T-cell (primary cell): ENCODE results near the gene ALPL. TPM values are rescaled to one million over a fixed set of nuclear protein-coding genes. Genes with fewer than 3 reads are reported as not detected.

Experiments used
- ATAC-seq, 4 experiments: fragments of 200-7000 bp in 3 of 4; fragments of 150-1000 bp in 1 of 4; cut with Tn5 transposase; replicated peaks in 1 of 4; 1 replicate in 3 of 4; 2 replicates in 1 of 4; pipeline ENCODE4 v1.10.0; 2021; ENCODE audit warnings: moderate library complexity in 3 of 4, mild to moderate bottlenecking in 2 of 4, moderate number of reproducible peaks in 1 of 4
- CTCF ChIA-PET, 2 donors: fragments of 300-600 bp; sonication (Branson Sonifier 250); formaldehyde crosslinking; loops; one replicate each; lab custom pipeline; 2022; ENCODE audit warnings: antibody characterized with exemption in 2 of 2; lab: Charles Lee
- POLR2A ChIA-PET, 2 donors: fragments of 300-600 bp; sonication (Branson Sonifier 250); formaldehyde crosslinking; loops; one replicate each; lab custom pipeline; 2022; ENCODE audit warnings: antibody characterized with exemption in 2 of 2; lab: Charles Lee
- DNase-seq, 35 experiments: peaks; one replicate each; pipeline versions ENCODE4 v3.0.0 to v3.0.0-alpha.2; 2013 to 2023
- H3K27ac ChIP-seq: one replicate; pipeline ENCODE4 v1.5.1; 2013; ENCODE audit warnings: low read length
- H3K27me3 ChIP-seq, 2 experiments: replicated peaks in 1 of 2; 1 replicate in 1 of 2; 2 replicates in 1 of 2; pipeline versions ENCODE4 v1.6.1 to v1.7.0; 2013; ENCODE audit warnings: low read length in 1 of 2, mixed read lengths in 1 of 2; ENCODE audit not compliant: control insufficient read depth in 2 of 2, insufficient read depth in 2 of 2; ENCODE audit errors: extremely low read depth in 1 of 2
- H3K36me3 ChIP-seq, 2 donors: 1 replicate in 1 of 2; 2 replicates in 1 of 2; pipeline versions ENCODE4 v1.6.1 to v1.7.0; 2013; ENCODE audit warnings: low read length in 1 of 2; ENCODE audit not compliant: control insufficient read depth in 2 of 2, insufficient read depth in 1 of 2; ENCODE audit errors: extremely low read depth in 1 of 2
- H3K4me1 ChIP-seq, 2 experiments: 1 replicate in 1 of 2; 2 replicates in 1 of 2; pipeline versions ENCODE4 v1.6.1 to v1.7.0; 2013; ENCODE audit warnings: low read length in 2 of 2, mixed read lengths in 1 of 2; ENCODE audit not compliant: insufficient read depth in 2 of 2, control insufficient read depth in 1 of 2; ENCODE audit errors: extremely low read depth in 1 of 2
- H3K4me3 ChIP-seq, 2 donors: 1 replicate in 1 of 2; 2 replicates in 1 of 2; pipeline versions ENCODE4 v1.5.1 to v1.7.0; 2013; ENCODE audit warnings: mild to moderate bottlenecking in 2 of 2, low read length in 1 of 2, moderate library complexity in 1 of 2; ENCODE audit not compliant: control insufficient read depth in 1 of 2; ENCODE audit errors: extremely low read depth in 1 of 2
- H3K9me3 ChIP-seq: 2 replicates; pipeline ENCODE4 v1.7.0; 2013
- H3K27ac Mint-ChIP-seq, 2 donors: one replicate each; pipeline ENCODE4 v1.8.0; 2020 to 2021; ENCODE audit warnings: mild to moderate bottlenecking in 2 of 2, mixed read lengths in 2 of 2
- H3K27me3 Mint-ChIP-seq, 2 donors: one replicate each; pipeline ENCODE4 v1.8.0; 2021 to 2022; ENCODE audit warnings: mixed read lengths in 2 of 2
- H3K36me3 Mint-ChIP-seq: one replicate; pipeline ENCODE4 v1.8.0; 2021; ENCODE audit warnings: mixed read lengths
- H3K4me1 Mint-ChIP-seq, 3 donors: one replicate each; pipeline ENCODE4 v1.8.0; 2020 to 2022; ENCODE audit warnings: mixed read lengths in 3 of 3, mild to moderate bottlenecking in 1 of 3
- H3K4me3 Mint-ChIP-seq, 3 donors: one replicate each; pipeline ENCODE4 v1.8.0; 2020 to 2022; ENCODE audit warnings: mild to moderate bottlenecking in 3 of 3, mixed read lengths in 3 of 3, moderate library complexity in 3 of 3
- H3K9me3 Mint-ChIP-seq, 3 donors: one replicate each; pipeline ENCODE4 v1.8.0; 2020 to 2022; ENCODE audit warnings: mixed read lengths in 3 of 3
- WGBS: methylation state at CpG from one replicate; pipeline ENCODE4 v1.1.5; 2013; ENCODE audit warnings: missing lambda C conversion rate; ENCODE audit not compliant: insufficient coverage; 5-methylcytosine and 5-hydroxymethylcytosine counted together
- total RNA-seq, 35 experiments: library from RNA in 6 of 35; stranded (reverse) in 6 of 35; fragments of 120-200 nt in 1 of 35; gene quantifications; one replicate each; pipeline versions ENCODE4 v1.2.1 to v1.2.4 and lab custom pipeline; 2013 to 2026

ALPL gene
- total RNA-seq, 5 donors from 2014 or later (not counting 1 experiment from before 2014, with no cell fraction given), result 0.20 to 0.44 (median 0.41) TPM; not detected in 2

- CTCF ChIA-PET, result no interaction called here
Measured at GRCh38 chr1:21596174-21596573, 87.0 kb downstream of the ALPL start.

GRCh38 chr1:21596628-21597027 lies 87.4 kb downstream of the ALPL start:
- no peak overlapping the region for H3K27ac Mint-ChIP-seq
- no peaks in the 10 kb centered on the region for H3K4me1 ChIP-seq
- H3K4me3 Mint-ChIP-seq, result no peak overlapping the region
- POLR2A ChIA-PET, result interaction anchor here in 1 of 2 donors (0.7 kb wide), 1 partner anchor 64 kb away, joined by 3 read pairs; no protein-coding TSS in a partner anchor
- WGBS, result no CpG with 5 or more reads among the region's 2 CpGs
- H3K4me1 Mint-ChIP-seq, result no peaks in the 10 kb centered on the region
- H3K36me3 Mint-ChIP-seq, result no peaks in the 10 kb centered on the region
- H3K27me3 ChIP-seq, result peaks cover 0 to 56% of the 10 kb centered on the region in 2 experiments
- H3K27me3 Mint-ChIP-seq, result peaks cover 10 to 25% of the 10 kb centered on the region in 2 donors
- no peak for DNase-seq
- CTCF ChIA-PET, result no interaction called here
- no peaks in the 10 kb centered on the region for H3K9me3 ChIP-seq
- no peak for ATAC-seq
- H3K9me3 Mint-ChIP-seq, result no peaks in the 10 kb centered on the region
- no peak overlapping the region for H3K4me3 ChIP-seq
- no peak overlapping the region for H3K27ac ChIP-seq
- no peaks in the 10 kb centered on the region for H3K36me3 ChIP-seq

More at GRCh38 chr1:21596174-21596573, 87.0 kb downstream of the ALPL start:
- POLR2A ChIA-PET, result interaction anchor here in 1 of 2 donors (0.7 kb wide), 1 partner anchor 64 kb away, joined by 3 read pairs; no protein-coding TSS in a partner anchor
- peaks cover 0 to 59% of the 10 kb centered on the region in 2 experiments for H3K27me3 ChIP-seq
- H3K9me3 ChIP-seq, result no peaks in the 10 kb centered on the region
- no peaks in the 10 kb centered on the region for H3K4me1 ChIP-seq
- no peak overlapping the region for H3K27ac Mint-ChIP-seq
- no peak overlapping the region for H3K27ac ChIP-seq
- H3K36me3 ChIP-seq, result no peaks in the 10 kb centered on the region
- WGBS, result 83% methylated on average over 6 of the region's 11 CpGs
- H3K36me3 Mint-ChIP-seq, result no peaks in the 10 kb centered on the region
- peaks cover 10 to 25% of the 10 kb centered on the region in 2 donors for H3K27me3 Mint-ChIP-seq
- H3K4me3 Mint-ChIP-seq, result no peak overlapping the region
- no peak overlapping the region for H3K4me3 ChIP-seq
- H3K9me3 Mint-ChIP-seq, result no peaks in the 10 kb centered on the region
- H3K4me1 Mint-ChIP-seq, result no peaks in the 10 kb centered on the region
- DNase-seq (no peak), ATAC-seq (no peak)

DNA sequence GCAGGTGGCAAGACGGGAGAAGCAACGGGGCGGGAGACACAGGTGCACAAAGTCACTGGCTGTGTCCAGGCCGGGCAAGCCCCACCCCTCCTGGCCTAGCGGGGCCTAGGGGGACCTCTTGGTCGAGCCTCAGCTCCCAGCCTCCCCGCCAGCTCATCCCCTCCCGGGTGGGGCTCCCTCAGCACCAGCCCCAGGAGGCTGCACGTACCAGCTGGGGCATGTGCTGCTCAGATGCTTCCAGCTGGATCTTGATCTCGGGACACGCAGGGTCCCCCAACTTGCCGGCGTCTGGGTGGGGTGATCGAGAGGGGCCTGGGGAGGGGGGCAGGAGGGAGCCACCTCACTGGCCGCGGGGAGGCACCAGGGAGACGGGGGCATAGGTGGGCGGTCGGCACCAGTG lies 88.5 kb downstream of the ALPL start:
- 76% methylated on average over 10 of the region's 19 CpGs for WGBS
- POLR2A ChIA-PET, result no interaction called here
- DNase-seq (no peak), ATAC-seq (no peak)
- no peak overlapping the region for H3K4me3 Mint-ChIP-seq
- CTCF ChIA-PET, result interaction anchor here in 1 of 2 donors (0.6 kb wide), 1 partner anchor 1142 kb away, joined by 3 read pairs; no protein-coding TSS in a partner anchor
- H3K36me3 Mint-ChIP-seq, result no peaks in the 10 kb centered on the region
- H3K4me3 ChIP-seq, result no peak overlapping the region
- no peaks in the 10 kb centered on the region for H3K9me3 Mint-ChIP-seq
- no peak overlapping the region for H3K27ac ChIP-seq
- no peaks in the 10 kb centered on the region for H3K9me3 ChIP-seq
- no peaks in the 10 kb centered on the region for H3K4me1 Mint-ChIP-seq
- H3K27ac Mint-ChIP-seq, result no peak overlapping the region
- peaks cover 0 to 58% of the 10 kb centered on the region in 2 experiments for H3K27me3 ChIP-seq
- H3K36me3 ChIP-seq, result no peaks in the 10 kb centered on the region
- peaks cover 13 to 17% of the 10 kb centered on the region in 2 donors for H3K27me3 Mint-ChIP-seq
- H3K4me1 ChIP-seq, result no peaks in the 10 kb centered on the region

GRCh38 chr1:21598417-21598816 lies 89.2 kb downstream of the ALPL start:
- Mint-ChIP-seq H3K27me3 (peaks cover 13 to 16% of the 10 kb centered on the region in 2 donors), H3K27ac (no peak overlapping the region), H3K36me3 (no peaks in the 10 kb centered on the region), H3K4me3 (no peak overlapping the region), H3K9me3 (no peaks in the 10 kb centered on the region), H3K4me1 (no peaks in the 10 kb centered on the region)
- H3K27ac ChIP-seq, result no peak overlapping the region
- no peaks in the 10 kb centered on the region for H3K36me3 ChIP-seq
- POLR2A ChIA-PET, result no interaction called here
- H3K9me3 ChIP-seq, result no peaks in the 10 kb centered on the region
- DNase-seq (no peak), ATAC-seq (no peak)
- CTCF ChIA-PET, result no interaction called here
- peaks cover 0 to 54% of the 10 kb centered on the region in 2 experiments for H3K27me3 ChIP-seq
- no peak overlapping the region for H3K4me3 ChIP-seq
- no peaks in the 10 kb centered on the region for H3K4me1 ChIP-seq
- WGBS, result 71% methylated on average over 5 of the region's 7 CpGs

DNA sequence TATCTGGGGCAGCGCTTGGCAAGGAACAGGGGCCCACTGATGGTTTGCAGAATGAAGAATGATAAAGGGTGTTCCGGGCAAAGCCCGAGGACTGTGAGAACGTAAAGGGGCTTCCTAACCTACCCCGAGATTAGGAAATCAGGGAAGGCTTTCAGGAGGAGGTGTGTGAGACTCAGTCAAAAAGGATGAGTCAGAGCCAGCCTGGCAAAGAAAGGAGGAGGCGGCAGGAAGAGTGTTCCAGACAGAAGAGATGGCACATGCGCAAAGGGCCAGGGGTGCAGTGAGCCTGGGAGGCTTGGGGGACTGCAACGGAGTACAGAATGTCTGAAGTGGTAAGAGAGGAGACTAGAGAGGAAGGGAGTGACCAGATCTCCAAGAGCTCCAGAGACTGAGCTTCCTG lies 89.7 kb downstream of the ALPL start:
- Histone ChIP-seq H3K27ac (no peak overlapping the region), H3K4me1 (no peaks in the 10 kb centered on the region), H3K36me3 (no peaks in the 10 kb centered on the region), H3K27me3 (peaks cover 0 to 53% of the 10 kb centered on the region in 2 experiments), H3K4me3 (no peak overlapping the region), H3K9me3 (no peaks in the 10 kb centered on the region)
- 90% methylated on average over 5 of the region's 8 CpGs for WGBS
- no peak overlapping the region for H3K4me3 Mint-ChIP-seq
- no peak for ATAC-seq
- H3K27me3 Mint-ChIP-seq, result peaks cover 14 to 16% of the 10 kb centered on the region in 2 donors
- no peaks in the 10 kb centered on the region for H3K9me3 Mint-ChIP-seq
- no peaks in the 10 kb centered on the region for H3K4me1 Mint-ChIP-seq
- ChIA-PET CTCF (no interaction called here), POLR2A (no interaction called here)
- no peak overlapping the region for H3K27ac Mint-ChIP-seq
- H3K36me3 Mint-ChIP-seq, result no peaks in the 10 kb centered on the region
- DNase-seq, result no peak

DNA sequence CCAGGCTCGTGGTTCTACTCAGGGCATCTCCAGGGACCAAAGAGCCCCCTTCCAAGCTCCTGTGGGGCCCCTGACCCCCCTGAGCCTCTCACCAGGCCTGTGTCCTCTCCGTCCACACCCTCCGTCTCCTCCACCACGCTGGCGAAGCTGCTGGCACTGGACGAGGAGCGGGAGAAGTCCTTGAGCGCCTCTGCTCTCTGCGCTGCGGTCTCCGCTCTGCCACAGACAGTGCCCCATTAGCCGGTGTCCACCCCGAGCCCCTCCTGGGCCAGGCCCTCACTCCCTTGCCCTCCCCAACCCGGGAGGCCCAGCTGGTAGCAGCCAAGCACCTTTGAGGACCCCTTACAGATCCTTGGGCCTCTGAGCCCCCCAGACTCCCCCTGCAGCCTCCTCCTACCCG lies 90.2 kb downstream of the ALPL start:
- no peak overlapping the region for H3K4me3 Mint-ChIP-seq
- no peaks in the 10 kb centered on the region for H3K9me3 ChIP-seq
- H3K36me3 Mint-ChIP-seq, result no peaks in the 10 kb centered on the region
- H3K4me1 Mint-ChIP-seq, result no peaks in the 10 kb centered on the region
- WGBS, result 82% methylated on average over 13 of the region's 15 CpGs
- H3K27ac Mint-ChIP-seq, result no peak overlapping the region
- ChIA-PET CTCF (no interaction called here), POLR2A (no interaction called here)
- DNase-seq (no peak), ATAC-seq (no peak)
- H3K4me3 ChIP-seq, result no peak overlapping the region
- H3K36me3 ChIP-seq, result no peaks in the 10 kb centered on the region
- no peak overlapping the region for H3K27ac ChIP-seq
- peaks cover 16 to 18% of the 10 kb centered on the region in 2 donors for H3K27me3 Mint-ChIP-seq
- peaks cover 0 to 53% of the 10 kb centered on the region in 2 experiments for H3K27me3 ChIP-seq
- no peaks in the 10 kb centered on the region for H3K9me3 Mint-ChIP-seq
- no peaks in the 10 kb centered on the region for H3K4me1 ChIP-seq
